ENCODE measurements around the gene DYNLT4. TPM values are rescaled to one million over a fixed set of nuclear protein-coding genes. Genes with fewer than 3 reads are reported as not detected.

DYNLT4 gene
- total RNA-seq, 1 donor from 2014 or later = not detected

DNA sequence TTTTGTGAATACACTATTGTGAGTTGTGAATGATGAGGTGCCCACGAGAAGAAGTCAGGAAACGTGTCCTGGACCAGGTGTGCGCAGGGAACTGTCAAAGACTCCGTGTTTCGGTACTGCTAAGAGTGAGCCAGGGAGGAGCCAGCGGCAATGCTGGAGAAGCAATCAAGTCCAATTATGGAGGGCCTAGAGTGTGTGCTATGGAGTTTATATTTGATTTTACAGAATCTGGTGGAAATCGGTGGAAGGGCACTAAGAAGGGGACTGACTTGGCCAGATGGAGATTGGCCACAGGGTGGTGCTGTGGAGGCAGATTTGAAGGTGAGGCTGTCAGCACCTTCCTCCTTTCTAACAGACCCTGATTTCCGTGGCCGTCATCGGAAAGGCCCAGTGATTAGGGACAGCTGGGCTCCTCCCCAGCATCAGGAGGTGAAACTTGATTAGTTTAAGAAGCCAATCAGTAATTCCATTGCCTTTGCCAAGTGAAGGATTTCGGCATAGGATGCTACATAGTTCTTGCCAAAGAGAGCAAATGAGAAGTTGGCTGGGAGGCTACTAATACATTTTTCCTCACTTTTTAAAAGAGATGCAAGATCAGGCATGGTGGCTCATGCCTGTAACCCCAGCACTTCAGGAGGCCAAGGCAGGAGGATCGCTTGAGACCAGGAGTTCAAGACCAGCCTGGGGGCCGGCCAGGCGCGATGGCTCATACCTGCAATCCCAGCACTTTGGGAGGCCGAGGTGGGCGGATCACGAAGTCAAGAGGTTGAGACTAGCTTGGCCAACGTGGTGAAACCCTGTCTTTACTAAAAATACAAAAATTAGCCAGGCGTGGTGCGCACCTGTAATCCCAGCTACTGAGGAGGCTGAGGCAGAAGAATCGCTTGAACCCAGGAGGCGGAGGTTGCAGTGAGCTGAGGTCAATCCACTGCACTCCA, 28.9 kb upstream of the DYNLT4 start:
- TF ChIP-seq, protein P1, sequence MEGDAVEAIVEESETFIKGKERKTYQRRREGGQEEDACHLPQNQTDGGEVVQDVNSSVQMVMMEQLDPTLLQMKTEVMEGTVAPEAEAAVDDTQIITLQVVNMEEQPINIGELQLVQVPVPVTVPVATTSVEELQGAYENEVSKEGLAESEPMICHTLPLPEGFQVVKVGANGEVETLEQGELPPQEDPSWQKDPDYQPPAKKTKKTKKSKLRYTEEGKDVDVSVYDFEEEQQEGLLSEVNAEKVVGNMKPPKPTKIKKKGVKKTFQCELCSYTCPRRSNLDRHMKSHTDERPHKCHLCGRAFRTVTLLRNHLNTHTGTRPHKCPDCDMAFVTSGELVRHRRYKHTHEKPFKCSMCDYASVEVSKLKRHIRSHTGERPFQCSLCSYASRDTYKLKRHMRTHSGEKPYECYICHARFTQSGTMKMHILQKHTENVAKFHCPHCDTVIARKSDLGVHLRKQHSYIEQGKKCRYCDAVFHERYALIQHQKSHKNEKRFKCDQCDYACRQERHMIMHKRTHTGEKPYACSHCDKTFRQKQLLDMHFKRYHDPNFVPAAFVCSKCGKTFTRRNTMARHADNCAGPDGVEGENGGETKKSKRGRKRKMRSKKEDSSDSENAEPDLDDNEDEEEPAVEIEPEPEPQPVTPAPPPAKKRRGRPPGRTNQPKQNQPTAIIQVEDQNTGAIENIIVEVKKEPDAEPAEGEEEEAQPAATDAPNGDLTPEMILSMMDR (conservative IDR thresholded peaks at IDR 0.05; ENCODE audit: low read depth, low read length) = peak; percentile 94
- no peak overlapping the region for H3K4me3 ChIP-seq (ENCODE audit: low read depth, low read length)
- no peak for DNase-seq (ENCODE audit: low read depth)

DNA sequence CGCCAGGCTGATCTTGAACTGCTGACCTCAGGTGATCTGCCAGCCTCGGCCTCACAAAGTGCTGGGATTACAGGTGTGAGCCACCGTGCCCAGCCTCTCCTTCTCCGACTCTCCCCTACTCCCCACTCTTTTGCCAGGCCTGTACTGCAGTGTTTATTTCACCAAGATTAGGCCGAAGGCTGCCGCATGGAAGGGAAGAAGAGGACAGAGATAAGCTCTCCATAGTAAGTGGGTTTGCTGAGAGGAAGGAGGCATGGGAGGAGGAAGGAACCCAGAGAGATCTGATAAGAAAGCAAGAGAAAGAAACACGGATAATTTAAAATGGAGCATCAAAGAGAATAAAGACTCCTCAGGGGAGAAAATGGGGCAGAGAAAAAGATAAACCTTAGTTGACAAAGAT, 27.2 kb upstream of the DYNLT4 start:
- TF ChIP-seq, protein P1 (conservative IDR thresholded peaks at IDR 0.05; ENCODE audit: low read depth, low read length) = no peak
- no peak overlapping the region for H3K4me3 ChIP-seq (ENCODE audit: low read depth, low read length)
- DNase-seq (ENCODE audit: low read depth) = no peak

- no peak for DNase-seq (ENCODE audit: low read depth)
- TF ChIP-seq, protein P1 (conservative IDR thresholded peaks at IDR 0.05; ENCODE audit: low read depth, low read length) = no peak
- H3K4me3 ChIP-seq (ENCODE audit: low read depth, low read length) = no peak overlapping the region
Observed at GRCh38 chr1:44832056-44832705, 25.0 kb upstream of the DYNLT4 start.

GRCh38 chr1:44831516-44831915, 24.4 kb upstream of the DYNLT4 start:
- DNase-seq (ENCODE audit: low read depth) = no peak
- H3K4me3 ChIP-seq (ENCODE audit: low read depth, low read length) = no peak overlapping the region
- TF ChIP-seq, protein P1 (conservative IDR thresholded peaks at IDR 0.05; ENCODE audit: low read depth, low read length) = no peak

- no peak for DNase-seq (ENCODE audit: low read depth)
- TF ChIP-seq, protein P1 (conservative IDR thresholded peaks at IDR 0.05; ENCODE audit: low read depth, low read length) = no peak
- H3K4me3 ChIP-seq (ENCODE audit: low read depth, low read length) = no peak overlapping the region
Observed at GRCh38 chr1:44830900-44831304, 23.8 kb upstream of the DYNLT4 start.

- TF ChIP-seq, protein P1 (conservative IDR thresholded peaks at IDR 0.05; ENCODE audit: low read depth, low read length) = no peak
- H3K4me3 ChIP-seq (ENCODE audit: low read depth, low read length) = no peak overlapping the region
- no peak for DNase-seq (ENCODE audit: low read depth)
Observed at GRCh38 chr1:44829506-44830384, 22.6 kb upstream of the DYNLT4 start.

Measured in epithelial cell of proximal tubule (primary cell).